Sciatic nerve (tissue), 2 donors: ENCODE measurements around the gene ULBP2. TPM values are rescaled to one million over a fixed set of nuclear protein-coding genes. Genes with fewer than 3 reads are reported as not detected.
"Not testable (repeated sequence)": the region's sequence is repeated elsewhere in the genome, so short reads cannot be mapped to it uniquely, and the experiment has no call there.

Experiments used
- ATAC-seq: fragments of 200-7000 bp; cut with Tn5 transposase; one replicate; pipeline ENCODE4 v1.9.1; 2020; ENCODE audit warnings: mild to moderate bottlenecking, moderate library complexity
- DNase-seq: peaks from one replicate; pipeline ENCODE4 v3.0.0-alpha.2; 2020; ENCODE audit warnings: low spot score
- intact Hi-C: fragments of 100-400 bp; cut with DNase I; formaldehyde crosslinking; loops from one replicate; pipeline ENCODE4 v1.14.2; 2022
- total RNA-seq: library from RNA; stranded (reverse); fragmentation: NEBNext Ultra II Directional; extraction: Animal tissue kit (Norgen Biotek cat#: 25700); gene quantifications from one replicate; pipeline ENCODE4 v1.2.1, GENCODE V29; 2021
- donor health status: DM: no; HTN: no; CAD: no.
- donor health status: DM: no; HTN: no; CAD: no.

The ULBP2 gene
- total RNA-seq, 1 donor from 2014 or later: 0.27 TPM

GRCh38 chr6:149940672-149940982, 1.2 kb upstream of the ULBP2 start:
- ATAC-seq (no peak), DNase-seq (no peak)
- intact Hi-C loops: no loop called here

GRCh38 chr6:149942461-149942829, 631 bp downstream of the ULBP2 start:
- intact Hi-C loops: no loop called here
- DNase-seq: no peak
- peak; percentile 11 for ATAC-seq

- DNase-seq, ATAC-seq, intact Hi-C loops: not testable (repeated sequence)
Observed at GRCh38 chr6:149943321-149943720, 1.5 kb downstream of the ULBP2 start.

- intact Hi-C loops, ATAC-seq: not testable (repeated sequence)
Observed at GRCh38 chr6:149945276-149945675, 3.5 kb downstream of the ULBP2 start.

GRCh38 chr6:149946631-149947030, 4.8 kb downstream of the ULBP2 start:
- DNase-seq, ATAC-seq, intact Hi-C loops: not testable (repeated sequence)

More at GRCh38 chr6:149945276-149945675, 3.5 kb downstream of the ULBP2 start:
- not testable (repeated sequence) for DNase-seq

GRCh38 chr6:149947533-149947932, 5.7 kb downstream of the ULBP2 start:
- DNase-seq, intact Hi-C loops, ATAC-seq: not testable (repeated sequence)

GRCh38 chr6:149948011-149948410, 6.2 kb downstream of the ULBP2 start:
- intact Hi-C loops: no loop called here
- ATAC-seq: no peak

GRCh38 chr6:149948616-149949015, 6.8 kb downstream of the ULBP2 start:
- DNase-seq: no peak
- no peak for ATAC-seq
- intact Hi-C loops: no loop called here

More at GRCh38 chr6:149948011-149948410, 6.2 kb downstream of the ULBP2 start:
- no peak for DNase-seq

- intact Hi-C loops: no loop called here
- ATAC-seq: no peak
- no peak for DNase-seq
Observed at GRCh38 chr6:149950423-149950822, 8.6 kb downstream of the ULBP2 start.

- DNase-seq (no peak), ATAC-seq (no peak)
- intact Hi-C loops: no loop called here
Observed at GRCh38 chr6:149951096-149951495, 9.3 kb downstream of the ULBP2 start.

GRCh38 chr6:149951626-149952025, 9.8 kb downstream of the ULBP2 start:
- ATAC-seq: no peak
- no peak for DNase-seq

GRCh38 chr6:149953390-149953789, 11.6 kb downstream of the ULBP2 start:
- intact Hi-C loops, DNase-seq, ATAC-seq: not testable (repeated sequence)

More at GRCh38 chr6:149951626-149952025, 9.8 kb downstream of the ULBP2 start:
- intact Hi-C loops: no loop called here

GRCh38 chr6:149953934-149954327, 12.1 kb downstream of the ULBP2 start:
- intact Hi-C loops, DNase-seq: not testable (repeated sequence)
- peak; percentile 52 for ATAC-seq

GRCh38 chr6:149954328-149954983, 12.6 kb downstream of the ULBP2 start:
- intact Hi-C loops, DNase-seq: not testable (repeated sequence)
- peak; percentile 39 for ATAC-seq

GRCh38 chr6:149954984-149955653, 13.3 kb downstream of the ULBP2 start:
- intact Hi-C loops, DNase-seq: not testable (repeated sequence)

GRCh38 chr6:149955654-149956317, 14.0 kb downstream of the ULBP2 start:
- ATAC-seq, DNase-seq, intact Hi-C loops: not testable (repeated sequence)

More at GRCh38 chr6:149954984-149955653, 13.3 kb downstream of the ULBP2 start:
- ATAC-seq: not testable (repeated sequence)

- DNase-seq, intact Hi-C loops, ATAC-seq: not testable (repeated sequence)
Observed at GRCh38 chr6:149958124-149958523, 16.3 kb downstream of the ULBP2 start.

- ATAC-seq, intact Hi-C loops, DNase-seq: not testable (repeated sequence)
Observed at GRCh38 chr6:149959806-149960205, 18.0 kb downstream of the ULBP2 start.

- intact Hi-C loops: no loop called here
- ATAC-seq (no peak), DNase-seq (no peak)
Observed at GRCh38 chr6:149960488-149960887, 18.7 kb downstream of the ULBP2 start.
